Fibroblast of lung (primary cell): Measurements from ENCODE around the gene PHF1. TPM values are rescaled to one million over a fixed set of nuclear protein-coding genes. Genes with fewer than 3 reads are reported as not detected.

Experiments
- DNase-seq, 2 donors: peaks; one replicate each; pipeline versions ENCODE4 v3.0.0 to v3.0.0-alpha.2; 2010; ENCODE audit warnings: low read depth in 2 of 2
- H2AFZ ChIP-seq: 2 replicates; pipeline ENCODE4 v1.5.1; 2012; ENCODE audit warnings: low read length, control low read depth, inconsistent platforms
- H3K27ac ChIP-seq: 2 replicates; pipeline ENCODE4 v1.5.1; 2011; ENCODE audit warnings: low read length, control low read depth; ENCODE audit not compliant: insufficient read depth
- H3K27me3 ChIP-seq: 2 replicates; pipeline ENCODE4 v1.5.1; 2011; ENCODE audit warnings: mild to moderate bottlenecking, low read length; ENCODE audit not compliant: control insufficient read depth, insufficient read depth
- H3K36me3 ChIP-seq: 2 replicates; pipeline ENCODE4 v1.5.1; 2011; ENCODE audit warnings: low read length; ENCODE audit not compliant: control insufficient read depth, insufficient read depth
- H3K4me1 ChIP-seq: 2 replicates; pipeline ENCODE4 v1.5.1; 2011; ENCODE audit warnings: low read length; ENCODE audit not compliant: control insufficient read depth, insufficient read depth; ENCODE audit errors: extremely low read depth
- H3K4me2 ChIP-seq: 2 replicates; pipeline ENCODE4 v1.5.1; 2011; ENCODE audit warnings: low read length, control low read depth; ENCODE audit not compliant: insufficient read depth; ENCODE audit errors: extremely low read depth
- H3K4me3 ChIP-seq, 4 experiments: fragments of 200-600 bp in 1 of 4; sonication (generic) in 1 of 4; replicated peaks in 1 of 4; 2 replicates each; pipeline ENCODE4 v1.5.1; 2011 to 2016; ENCODE audit warnings: low read length in 4 of 4, low read depth in 3 of 4, mild to moderate bottlenecking in 3 of 4, control low read depth in 2 of 4, inconsistent platforms in 1 of 4, mixed read lengths in 1 of 4; ENCODE audit not compliant: insufficient read depth in 1 of 4; ENCODE audit errors: control extremely low read depth in 1 of 4
- H3K79me2 ChIP-seq: 2 replicates; pipeline ENCODE4 v1.5.1; 2012; ENCODE audit warnings: mild to moderate bottlenecking, low read length, inconsistent platforms; ENCODE audit not compliant: control insufficient read depth, insufficient read depth
- H3K9ac ChIP-seq: 2 replicates; pipeline ENCODE4 v1.5.1; 2011; ENCODE audit warnings: mild to moderate bottlenecking, low read length, control low read depth; ENCODE audit not compliant: insufficient read depth
- H3K9me3 ChIP-seq: 2 replicates; pipeline ENCODE4 v1.5.1; 2012; ENCODE audit warnings: low read depth, low read length; ENCODE audit not compliant: control insufficient read depth, insufficient read depth
- H4K20me1 ChIP-seq: 2 replicates; pipeline ENCODE4 v1.5.1; 2011; ENCODE audit warnings: low read length; ENCODE audit not compliant: control insufficient read depth, insufficient read depth; ENCODE audit errors: extremely low read depth
- CTCF ChIP-seq, 2 donors: IDR thresholded peaks in 1 of 2; conservative IDR thresholded peaks in 1 of 2; 1 replicate in 1 of 2; 2 replicates in 1 of 2; pipeline ENCODE4 v1.5.1; 2011 to 2012; ENCODE audit warnings: low read length in 2 of 2, control low read depth in 1 of 2, inconsistent platforms in 1 of 2, low read depth in 1 of 2, mild to moderate bottlenecking in 1 of 2
- EZH2 ChIP-seq: IDR thresholded peaks from 2 replicates; pipeline ENCODE4 v1.5.1; 2012; ENCODE audit warnings: low read length, control low read depth, mild to moderate bottlenecking; ENCODE audit errors: missing control alignments
- polyA plus RNA-seq, 2 donors: library from polyadenylated mRNA; depleted of rRNA in 1 of 2; stranded (reverse) in 1 of 2; unstranded in 1 of 2; fragments of >200 nt; gene quantifications; 2 replicates each; pipeline ENCODE4 v1.2.1, GENCODE V29; 2011 to 2012; ENCODE audit warnings: missing spikeins in 1 of 2
- total RNA-seq: library from RNA; depleted of rRNA; stranded (reverse); fragments of >200 nt; gene quantifications from 2 replicates; pipeline ENCODE4 v1.2.1, GENCODE V29; 2014

The PHF1 gene
- total and polyA plus RNA-seq, 2 donors (not counting 1 experiment from before 2014, with no cell fraction given): 28.9 to 29.6 TPM

GRCh38 chr6:33420491-33421343 is 9.9 kb downstream of the PHF1 start:
- peaks cover 27% of the 10 kb centered on the region for H3K4me1 ChIP-seq
- no peak overlapping the region for H3K9ac ChIP-seq
- peaks cover 6% of the 10 kb centered on the region for H3K36me3 ChIP-seq
- H2AFZ ChIP-seq: no peak overlapping the region
- H3K4me3 ChIP-seq: peak overlapping the region; percentile 45 to 67 (median 58)
- H3K27ac ChIP-seq: no peak overlapping the region
- no peaks in the 10 kb centered on the region for H3K9me3 ChIP-seq
- H3K79me2 ChIP-seq: peaks cover 29% of the 10 kb centered on the region
- peak overlapping the region; percentile 81 for H3K4me2 ChIP-seq
- H4K20me1 ChIP-seq: no peaks in the 10 kb centered on the region
- H3K27me3 ChIP-seq: no peaks in the 10 kb centered on the region
- no peak for DNase-seq
- TF ChIP-seq CTCF (conservative IDR thresholded peaks at IDR 0.05 in 1 of 2, IDR thresholded peaks at IDR 0.05 in 1 of 2; ENCODE audit: low read depth in 1 of 2, low read length in 2 of 2): no peak

- Histone ChIP-seq H3K36me3 (peaks cover 6% of the 10 kb centered on the region), H3K4me1 (peaks cover 23% of the 10 kb centered on the region), H3K4me3 (peak overlapping the region in 2 of 4 experiments; percentile 30 to 67), H3K9me3 (no peaks in the 10 kb centered on the region), H2AFZ (no peak overlapping the region), H3K9ac (no peak overlapping the region), H3K4me2 (no peak overlapping the region), H3K79me2 (peaks cover 23% of the 10 kb centered on the region), H3K27me3 (no peaks in the 10 kb centered on the region), H4K20me1 (no peaks in the 10 kb centered on the region), H3K27ac (no peak overlapping the region)
- no peak for DNase-seq
- TF ChIP-seq EZH2 (no peak), CTCF (conservative IDR thresholded peaks at IDR 0.05 in 1 of 2, IDR thresholded peaks at IDR 0.05 in 1 of 2; ENCODE audit: low read depth in 1 of 2, low read length in 2 of 2) (no peak)
These were observed 10.5 kb downstream of the PHF1 start for GRCh38 chr6:33421344-33421643.

GRCh38 chr6:33423777-33424176 is 13.0 kb downstream of the PHF1 start:
- H3K4me3 ChIP-seq: no peak overlapping the region
- H3K4me1 ChIP-seq: peaks cover 27% of the 10 kb centered on the region
- no peaks in the 10 kb centered on the region for H3K9me3 ChIP-seq
- H3K9ac ChIP-seq: no peak overlapping the region
- DNase-seq: no peak
- no peak overlapping the region for H2AFZ ChIP-seq
- peaks cover 6% of the 10 kb centered on the region for H3K36me3 ChIP-seq
- H3K27me3 ChIP-seq: no peaks in the 10 kb centered on the region
- no peaks in the 10 kb centered on the region for H4K20me1 ChIP-seq
- peaks cover 23% of the 10 kb centered on the region for H3K79me2 ChIP-seq
- no peak for TF ChIP-seq EZH2
- TF ChIP-seq CTCF (conservative IDR thresholded peaks at IDR 0.05 in 1 of 2, IDR thresholded peaks at IDR 0.05 in 1 of 2; ENCODE audit: low read depth in 1 of 2, low read length in 2 of 2): no peak
- H3K27ac ChIP-seq: no peak overlapping the region
- no peak overlapping the region for H3K4me2 ChIP-seq
